Suprapubic skin (tissue), 4 donors: ENCODE measurements around the gene SYPL2.

Experiments
- CTCF ChIP-seq, 2 donors: fragments of 200-600 bp in 1 of 2; fragments of 450-650 bp in 1 of 2; sonication (generic) in 1 of 2; IDR thresholded peaks; one replicate each; pipeline ENCODE4 v1.5.1; 2016 to 2019; ENCODE audit warnings: antibody characterized with exemption in 2 of 2, mild to moderate bottlenecking in 1 of 2, moderate library complexity in 1 of 2
- EP300 ChIP-seq: sonication (generic); formaldehyde crosslinking; IDR thresholded peaks from one replicate; pipeline ENCODE4 v1.6.1; 2017; ENCODE audit warnings: antibody characterized with exemption
- POLR2AphosphoS5 ChIP-seq, 3 donors: sonication (generic); formaldehyde crosslinking; IDR thresholded peaks; one replicate each; pipeline ENCODE4 v1.6.1; 2017; ENCODE audit warnings: antibody characterized with exemption in 3 of 3

GRCh38 chr1:109474697-109475096 is 8.4 kb downstream of the SYPL2 start:
- TF ChIP-seq EP300 (no peak), POLR2AphosphoS5 (IDR thresholded peaks at IDR 0.05) (no peak), CTCF (IDR thresholded peaks at IDR 0.05) (no peak)
